Mucosa of descending colon (tissue), 3 donors: ENCODE measurements around the gene FZR1. TPM values are rescaled to one million over a fixed set of nuclear protein-coding genes. Genes with fewer than 3 reads are reported as not detected.
A peak's percentile ranks its signal among the peaks of the same experiment; 100 is the strongest.

Experiments
- ATAC-seq: fragments of 200-7000 bp; cut with Tn5 transposase; one replicate; pipeline ENCODE4 v1.9.1; 2020; ENCODE audit warnings: mild to moderate bottlenecking, moderate library complexity
- DNase-seq, 3 donors: peaks; one replicate each; pipeline ENCODE4 v3.0.0-alpha.2; 2020
- H3K36me3 ChIP-seq: fragments of 200-600 bp; one replicate; pipeline ENCODE4 v1.8.0; 2021; ENCODE audit warnings: low read depth, mild to moderate bottlenecking
- H3K4me1 ChIP-seq: fragments of 200-600 bp; one replicate; pipeline ENCODE4 v1.8.0; 2021; ENCODE audit warnings: low read depth, mild to moderate bottlenecking
- H3K4me3 ChIP-seq: fragments of 200-600 bp; one replicate; pipeline ENCODE4 v1.8.0; 2021; ENCODE audit warnings: mild to moderate bottlenecking
- H3K9me3 ChIP-seq: fragments of 200-600 bp; one replicate; pipeline ENCODE4 v1.8.0; 2021; ENCODE audit warnings: mild to moderate bottlenecking
- intact Hi-C, 2 donors: fragments of 100-400 bp; cut with DNase I in 1 of 2; cut with micrococcal nuclease in 1 of 2; formaldehyde crosslinking; loops; one replicate each; pipeline versions ENCODE4 v1.11.0 to v1.11.1; 2022; cut with DNase I, micrococcal nuclease
- total RNA-seq, 3 donors: library from RNA; stranded (reverse); fragmentation: NEBNext Ultra II Directional in 2 of 3; extraction: Animal tissue kit (Norgen Biotek cat#: 25700) in 2 of 3; gene quantifications; one replicate each; pipeline versions ENCODE4 v1.2.1 to v1.2.4, GENCODE V29; 2021 to 2023
- TF ChIP-seq, protein P1 (sequence below): fragments of 200-600 bp; IDR thresholded peaks from one replicate; pipeline ENCODE4 v1.8.0; 2022; ENCODE audit warnings: antibody characterized with exemption, mild to moderate bottlenecking
- donor health status: DM: no; HTN: no; CAD: no; lungs with moderate emphysema.
- donor health status: DM: no; HTN: no; CAD: no.
- donor health status: DM: no; HTN: yes; CAD: no.

FZR1 gene
- total RNA-seq, 3 donors from 2014 or later = 35.9 to 59.6 (median 46.4) TPM

- no peak for DNase-seq
- Histone ChIP-seq H3K9me3 (no peaks in the 10 kb centered on the region), H3K4me1 (peaks cover 10% of the 10 kb centered on the region), H3K4me3 (no peak overlapping the region), H3K36me3 (no peaks in the 10 kb centered on the region)
- intact Hi-C loops = loop anchor here (5.0 kb wide), 2 partner anchors 143 to 163 kb away; no protein-coding TSS in a partner anchor
- TF ChIP-seq, protein P1, sequence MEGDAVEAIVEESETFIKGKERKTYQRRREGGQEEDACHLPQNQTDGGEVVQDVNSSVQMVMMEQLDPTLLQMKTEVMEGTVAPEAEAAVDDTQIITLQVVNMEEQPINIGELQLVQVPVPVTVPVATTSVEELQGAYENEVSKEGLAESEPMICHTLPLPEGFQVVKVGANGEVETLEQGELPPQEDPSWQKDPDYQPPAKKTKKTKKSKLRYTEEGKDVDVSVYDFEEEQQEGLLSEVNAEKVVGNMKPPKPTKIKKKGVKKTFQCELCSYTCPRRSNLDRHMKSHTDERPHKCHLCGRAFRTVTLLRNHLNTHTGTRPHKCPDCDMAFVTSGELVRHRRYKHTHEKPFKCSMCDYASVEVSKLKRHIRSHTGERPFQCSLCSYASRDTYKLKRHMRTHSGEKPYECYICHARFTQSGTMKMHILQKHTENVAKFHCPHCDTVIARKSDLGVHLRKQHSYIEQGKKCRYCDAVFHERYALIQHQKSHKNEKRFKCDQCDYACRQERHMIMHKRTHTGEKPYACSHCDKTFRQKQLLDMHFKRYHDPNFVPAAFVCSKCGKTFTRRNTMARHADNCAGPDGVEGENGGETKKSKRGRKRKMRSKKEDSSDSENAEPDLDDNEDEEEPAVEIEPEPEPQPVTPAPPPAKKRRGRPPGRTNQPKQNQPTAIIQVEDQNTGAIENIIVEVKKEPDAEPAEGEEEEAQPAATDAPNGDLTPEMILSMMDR = no peak
- no peak for ATAC-seq
Observed at GRCh38 chr19:3470500-3471128, 35.5 kb upstream of the FZR1 start.

- H3K4me1 ChIP-seq = peaks cover 10% of the 10 kb centered on the region
- intact Hi-C loops = loop anchor here (5.0 kb wide), 2 partner anchors 145 to 165 kb away; no protein-coding TSS in a partner anchor
- no peaks in the 10 kb centered on the region for H3K36me3 ChIP-seq
- TF ChIP-seq, protein P1 = peak; percentile 62
- DNase-seq = peak in 2 of 3 donors; percentile 49 to 61
- H3K9me3 ChIP-seq = no peaks in the 10 kb centered on the region
- no peak overlapping the region for H3K4me3 ChIP-seq
- ATAC-seq = peak; percentile 37
Observed at GRCh38 chr19:3471954-3472655, 34.0 kb upstream of the FZR1 start.

DNA sequence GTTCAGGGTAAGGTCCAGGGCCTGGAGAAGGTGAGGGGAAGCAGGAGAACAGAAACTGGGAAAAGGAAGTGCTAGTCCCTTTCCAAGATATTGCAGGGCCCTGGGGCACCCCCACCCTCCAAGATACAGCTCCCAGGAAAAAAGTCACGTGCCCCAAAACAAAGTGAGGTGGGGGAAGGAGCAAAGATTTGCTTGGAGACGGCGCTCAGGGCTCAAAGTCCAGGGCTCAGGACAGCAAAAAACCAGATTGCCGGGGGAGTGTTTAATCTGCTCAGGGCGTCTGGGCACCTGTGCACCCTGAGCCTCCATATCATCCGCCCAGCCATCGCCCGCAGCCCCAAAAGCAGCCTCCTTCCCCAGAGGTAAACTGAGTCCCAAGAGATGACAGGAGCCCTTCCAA is 32.1 kb upstream of the FZR1 start:
- DNase-seq (peak in 2 of 3 donors; percentile 66 to 71), ATAC-seq (peak; percentile 76)
- no peak overlapping the region for H3K4me3 ChIP-seq
- intact Hi-C loops = loop anchor here (5.0 kb wide), 2 partner anchors 147 to 167 kb away; no protein-coding TSS in a partner anchor
- peaks cover 10% of the 10 kb centered on the region for H3K4me1 ChIP-seq
- TF ChIP-seq, protein P1 = no peak
- H3K36me3 ChIP-seq = no peaks in the 10 kb centered on the region
- no peaks in the 10 kb centered on the region for H3K9me3 ChIP-seq

DNA sequence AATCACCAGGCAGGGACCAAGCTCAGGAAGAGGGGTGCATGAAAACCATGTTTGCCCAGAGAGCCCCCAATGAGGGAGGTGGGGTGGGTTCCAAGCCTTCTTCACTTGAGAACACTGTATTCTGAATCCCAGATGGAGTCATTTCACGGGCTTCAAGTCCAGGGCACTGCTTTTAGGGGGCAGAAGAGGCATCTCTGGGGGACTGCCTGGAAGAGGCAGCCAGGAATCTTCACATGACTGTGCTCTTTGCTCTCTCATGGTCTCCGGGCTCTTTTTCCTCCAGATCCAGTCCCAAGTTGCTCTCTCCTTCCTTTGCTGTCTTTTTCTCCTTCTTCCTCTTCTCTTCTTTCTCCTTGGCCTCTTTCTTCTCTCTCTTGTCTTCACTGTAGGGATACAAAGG is 31.5 kb upstream of the FZR1 start:
- Histone ChIP-seq H3K4me3 (no peak overlapping the region), H3K9me3 (no peaks in the 10 kb centered on the region), H3K4me1 (peaks cover 10% of the 10 kb centered on the region), H3K36me3 (no peaks in the 10 kb centered on the region)
- intact Hi-C loops = loop anchor here (5.0 kb wide), 2 partner anchors 147 to 167 kb away; no protein-coding TSS in a partner anchor
- DNase-seq (no peak), ATAC-seq (no peak)
- TF ChIP-seq, protein P1 = no peak

DNA sequence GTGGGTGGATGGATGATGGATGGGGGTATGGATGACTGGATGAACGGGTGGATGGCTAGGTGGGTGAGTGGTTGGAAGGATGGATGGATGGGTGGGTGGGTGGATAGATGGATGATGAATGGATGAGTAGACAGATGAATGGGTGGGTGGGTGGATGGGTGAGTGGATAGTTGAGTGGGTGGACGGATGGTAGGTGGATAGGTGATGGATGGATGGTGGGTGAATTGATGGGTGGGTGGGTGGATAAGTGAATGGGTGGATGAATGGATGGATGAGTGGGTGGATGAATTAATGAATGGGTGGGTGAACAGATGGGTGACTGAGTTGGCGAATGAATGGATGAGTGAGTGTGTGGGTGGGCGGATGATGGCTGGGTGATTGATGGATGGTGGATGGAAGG is 30.7 kb upstream of the FZR1 start:
- no peak for ATAC-seq

More for the DNA sequence above, 30.7 kb upstream of the FZR1 start:
- H3K4me1 ChIP-seq = peaks cover 10% of the 10 kb centered on the region
- H3K4me3 ChIP-seq = no peak overlapping the region
- DNase-seq = no peak
- no peaks in the 10 kb centered on the region for H3K9me3 ChIP-seq
- no peaks in the 10 kb centered on the region for H3K36me3 ChIP-seq
- TF ChIP-seq, protein P1 = no peak
- intact Hi-C loops = no loop called here
